SK-N-SH treated with all-trans-retinoic acid at 6 μM for 48 hours (cell line): ENCODE results near the gene IDI2.

Experiments
- ATAC-seq: fragments of 200-7000 bp; cut with Tn5 transposase; 3 replicates; pipeline ENCODE4 v1.9.1; 2020; ENCODE audit warnings: mild to moderate bottlenecking, moderate library complexity
- ARNTL ChIP-seq: fragments of 450-650 bp; formaldehyde crosslinking; IDR thresholded peaks from 2 replicates; pipeline ENCODE4 v1.5.0; 2020; ENCODE audit warnings: low read depth, mild to moderate bottlenecking, moderate library complexity, borderline replicate concordance
- BACH2 ChIP-seq: fragments of 250-450 bp; sonication (Bioruptor Pico); IDR thresholded peaks from 2 replicates; pipeline ENCODE4 v1.9.0; 2021; ENCODE audit warnings: mild to moderate bottlenecking, borderline replicate concordance
- CREB5 ChIP-seq: fragments of 250-450 bp; sonication (Bioruptor Pico); IDR thresholded peaks from 2 replicates; pipeline ENCODE4 v1.5.1; 2020; ENCODE audit warnings: low read depth, mild to moderate bottlenecking, moderate library complexity
- CSDC2 ChIP-seq: fragments of 250-450 bp; sonication (Bioruptor Pico); IDR thresholded peaks from 2 replicates; pipeline ENCODE4 v1.5.0; 2020; ENCODE audit warnings: mild to moderate bottlenecking, moderate library complexity
- ESRRG ChIP-seq: fragments of 250-450 bp; sonication (Bioruptor Pico); IDR thresholded peaks from 2 replicates; pipeline ENCODE4 v1.6.1; 2021; ENCODE audit warnings: mild to moderate bottlenecking
- GLIS3 ChIP-seq: fragments of 250-450 bp; sonication (Bioruptor Pico); IDR thresholded peaks from 2 replicates; pipeline ENCODE4 v1.5.0; 2020; ENCODE audit warnings: mild to moderate bottlenecking, moderate library complexity
- OSR1 ChIP-seq: fragments of 250-450 bp; sonication (Bioruptor Pico); IDR thresholded peaks from 2 replicates; pipeline ENCODE4 v1.8.0; 2022; ENCODE audit warnings: moderate library complexity, mild to moderate bottlenecking, inconsistent platforms
- POU6F1 ChIP-seq: fragments of 250-450 bp; sonication (Bioruptor Pico); IDR thresholded peaks from 2 replicates; pipeline ENCODE4 v1.8.0; 2021; ENCODE audit warnings: low read depth, mild to moderate bottlenecking, moderate library complexity, borderline replicate concordance
- PPARA ChIP-seq: fragments of 250-450 bp; sonication (Bioruptor Pico); IDR thresholded peaks from 2 replicates; pipeline ENCODE4 v1.5.0; 2020; ENCODE audit warnings: mild to moderate bottlenecking, borderline replicate concordance
- RARB ChIP-seq: fragments of 250-450 bp; sonication (Bioruptor Pico); IDR thresholded peaks from 2 replicates; pipeline ENCODE4 v1.8.0; 2021; ENCODE audit warnings: mild to moderate bottlenecking, moderate library complexity
- SNAI2 ChIP-seq: fragments of 250-450 bp; sonication (Bioruptor Pico); IDR thresholded peaks from 2 replicates; pipeline ENCODE4 v1.5.0; 2020; ENCODE audit warnings: mild to moderate bottlenecking, moderate library complexity
- TCF4 ChIP-seq: fragments of 250-450 bp; sonication (Bioruptor Pico); IDR thresholded peaks from 2 replicates; pipeline ENCODE4 v1.8.0; 2021; ENCODE audit warnings: mild to moderate bottlenecking, moderate library complexity, borderline replicate concordance
- TOX ChIP-seq: fragments of 250-450 bp; sonication (Bioruptor Pico); IDR thresholded peaks from 2 replicates; pipeline ENCODE4 v1.8.0; 2021; ENCODE audit warnings: mild to moderate bottlenecking, moderate library complexity, borderline replicate concordance
- ZC3H10 ChIP-seq: fragments of 250-450 bp; sonication (Bioruptor Pico); IDR thresholded peaks from 2 replicates; pipeline ENCODE4 v1.5.1; 2021; ENCODE audit warnings: mild to moderate bottlenecking, moderate library complexity
- ZFP3 ChIP-seq: fragments of 250-450 bp; sonication (Bioruptor Pico); IDR thresholded peaks from 2 replicates; pipeline ENCODE4 v1.5.0; 2020; ENCODE audit warnings: mild to moderate bottlenecking, moderate library complexity
- ZFP30 ChIP-seq: fragments of 450-650 bp; formaldehyde crosslinking; IDR thresholded peaks from 2 replicates; pipeline ENCODE4 v1.5.0; 2022; ENCODE audit warnings: mild to moderate bottlenecking, moderate library complexity
- ZNF565 ChIP-seq: fragments of 450-650 bp; formaldehyde crosslinking; conservative IDR thresholded peaks from 2 replicates; pipeline ENCODE4 v1.5.0; 2020; ENCODE audit warnings: low read depth, mild to moderate bottlenecking, moderate library complexity
- ZNF8 ChIP-seq: fragments of 450-650 bp; formaldehyde crosslinking; IDR thresholded peaks from 2 replicates; pipeline ENCODE4 v1.5.0; 2020; ENCODE audit warnings: mild to moderate bottlenecking, moderate library complexity
- TF ChIP-seq, protein P1 (sequence below): fragments of 250-450 bp; sonication (Bioruptor Pico); IDR thresholded peaks from 2 replicates; pipeline ENCODE4 v1.5.0; 2020; ENCODE audit warnings: mild to moderate bottlenecking, moderate library complexity

IDI2 gene

DNA sequence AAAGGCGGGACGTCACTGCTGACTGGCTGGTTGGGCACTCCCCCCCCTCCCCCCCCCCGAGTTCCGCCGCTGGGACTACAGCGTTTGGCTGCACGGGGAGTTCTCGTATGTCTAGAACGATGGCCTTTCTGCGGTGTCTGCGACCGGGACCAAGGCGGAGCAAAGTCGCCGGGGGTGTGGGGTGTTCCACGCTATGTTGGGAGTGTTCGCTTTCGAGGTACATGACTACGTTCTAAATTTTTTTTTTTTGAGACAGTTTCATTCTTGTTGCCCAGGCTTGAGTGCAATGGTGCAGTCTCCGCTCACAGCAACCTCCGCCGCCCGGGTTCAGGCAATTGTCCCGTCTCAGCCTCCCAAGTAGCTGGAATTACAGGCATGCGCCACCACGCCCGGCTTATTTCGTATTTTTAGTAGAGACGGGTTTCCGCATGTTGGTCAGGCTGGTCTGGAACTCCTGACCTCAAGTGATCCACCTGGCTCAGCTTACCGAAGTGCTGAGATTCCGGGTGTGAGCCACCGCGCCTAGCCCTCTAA lies 23.8 kb upstream of the IDI2 start:
- peak; percentile 5 for ATAC-seq
- TF ChIP-seq OSR1 (CRISPR knock-in tag) (no peak), ESRRG (CRISPR knock-in tag) (no peak), PPARA (CRISPR knock-in tag) (no peak), BACH2 (no peak), TCF4 (CRISPR knock-in tag) (no peak), POU6F1 (CRISPR knock-in tag) (no peak), GLIS3 (CRISPR knock-in tag) (no peak), ZFP30 (CRISPR knock-in tag) (no peak), ZNF565 (CRISPR knock-in tag) (no peak)

- TF ChIP-seq ZFP3 (CRISPR knock-in tag) (0 out of 2 replicates have a peak, but pooled peaks have one; percentile 37), TOX (CRISPR knock-in tag) (0 out of 2 replicates have a peak, but pooled peaks have one; percentile 19), ZNF8 (CRISPR knock-in tag) (no peak), ARNTL (CRISPR knock-in tag) (no peak), RARB (CRISPR knock-in tag) (no peak), CREB5 (CRISPR knock-in tag) (no peak), POU6F1 (CRISPR knock-in tag) (no peak)
- TF ChIP-seq, protein P1, sequence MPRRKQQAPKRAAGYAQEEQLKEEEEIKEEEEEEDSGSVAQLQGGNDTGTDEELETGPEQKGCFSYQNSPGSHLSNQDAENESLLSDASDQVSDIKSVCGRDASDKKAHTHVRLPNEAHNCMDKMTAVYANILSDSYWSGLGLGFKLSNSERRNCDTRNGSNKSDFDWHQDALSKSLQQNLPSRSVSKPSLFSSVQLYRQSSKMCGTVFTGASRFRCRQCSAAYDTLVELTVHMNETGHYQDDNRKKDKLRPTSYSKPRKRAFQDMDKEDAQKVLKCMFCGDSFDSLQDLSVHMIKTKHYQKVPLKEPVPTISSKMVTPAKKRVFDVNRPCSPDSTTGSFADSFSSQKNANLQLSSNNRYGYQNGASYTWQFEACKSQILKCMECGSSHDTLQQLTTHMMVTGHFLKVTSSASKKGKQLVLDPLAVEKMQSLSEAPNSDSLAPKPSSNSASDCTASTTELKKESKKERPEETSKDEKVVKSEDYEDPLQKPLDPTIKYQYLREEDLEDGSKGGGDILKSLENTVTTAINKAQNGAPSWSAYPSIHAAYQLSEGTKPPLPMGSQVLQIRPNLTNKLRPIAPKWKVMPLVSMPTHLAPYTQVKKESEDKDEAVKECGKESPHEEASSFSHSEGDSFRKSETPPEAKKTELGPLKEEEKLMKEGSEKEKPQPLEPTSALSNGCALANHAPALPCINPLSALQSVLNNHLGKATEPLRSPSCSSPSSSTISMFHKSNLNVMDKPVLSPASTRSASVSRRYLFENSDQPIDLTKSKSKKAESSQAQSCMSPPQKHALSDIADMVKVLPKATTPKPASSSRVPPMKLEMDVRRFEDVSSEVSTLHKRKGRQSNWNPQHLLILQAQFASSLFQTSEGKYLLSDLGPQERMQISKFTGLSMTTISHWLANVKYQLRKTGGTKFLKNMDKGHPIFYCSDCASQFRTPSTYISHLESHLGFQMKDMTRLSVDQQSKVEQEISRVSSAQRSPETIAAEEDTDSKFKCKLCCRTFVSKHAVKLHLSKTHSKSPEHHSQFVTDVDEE (CRISPR knock-in tag): peak; percentile 9; the same call in 1 of the 2 replicates
- peak; percentile 92 for ATAC-seq
These were observed 23.2 kb upstream of the IDI2 start, which contains the start of gene IDI1 for GRCh38 chr10:1048732-1049424. TSS of gene IDI1 (minus strand) at chr10:1049119. CDS start at chr10:1049003, 116 bp downstream.

DNA sequence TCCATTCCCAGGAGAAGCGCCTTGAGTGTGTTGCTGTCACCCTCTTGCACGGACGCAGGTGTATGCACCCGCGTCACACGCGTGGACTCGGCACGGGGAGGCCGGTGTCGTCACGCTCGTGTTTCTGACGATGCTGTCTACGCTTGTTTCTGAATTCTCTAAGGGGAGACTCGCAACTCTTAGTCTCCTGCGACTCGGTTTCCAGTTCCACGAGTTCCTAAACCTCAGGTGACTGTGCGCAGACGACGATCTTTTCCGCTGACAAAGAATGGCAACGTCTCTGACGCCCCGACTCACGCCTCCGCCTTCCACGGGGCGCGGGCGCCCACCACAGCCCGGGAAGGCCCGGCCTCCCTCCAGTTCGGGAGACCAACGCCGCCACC lies 22.7 kb upstream of the IDI2 start:
- peak; percentile 0; the same call in 1 of the 3 replicates for ATAC-seq
- TF ChIP-seq PPARA (CRISPR knock-in tag) (no peak), GLIS3 (CRISPR knock-in tag) (no peak), CSDC2 (CRISPR knock-in tag) (no peak), CREB5 (CRISPR knock-in tag) (no peak), RARB (CRISPR knock-in tag) (no peak), ESRRG (CRISPR knock-in tag) (no peak), ZFP3 (CRISPR knock-in tag) (no peak), BACH2 (no peak), SNAI2 (no peak), ZNF8 (CRISPR knock-in tag) (no peak), OSR1 (CRISPR knock-in tag) (no peak), ZC3H10 (CRISPR knock-in tag) (no peak), POU6F1 (CRISPR knock-in tag) (no peak)
- TF ChIP-seq, protein P1 (CRISPR knock-in tag): no peak
